HG03060 (cell line): ENCODE measurements around the gene PAK4.

ENCODE experiments used
- ATAC-seq: cut with Tn5 transposase; IDR thresholded peaks from one replicate; pipeline ENCODE4 v1.9.1; 2021; ENCODE audit warnings: low read depth, moderate number of reproducible peaks; ENCODE audit not compliant: unreplicated experiment

Gene PAK4

DNA sequence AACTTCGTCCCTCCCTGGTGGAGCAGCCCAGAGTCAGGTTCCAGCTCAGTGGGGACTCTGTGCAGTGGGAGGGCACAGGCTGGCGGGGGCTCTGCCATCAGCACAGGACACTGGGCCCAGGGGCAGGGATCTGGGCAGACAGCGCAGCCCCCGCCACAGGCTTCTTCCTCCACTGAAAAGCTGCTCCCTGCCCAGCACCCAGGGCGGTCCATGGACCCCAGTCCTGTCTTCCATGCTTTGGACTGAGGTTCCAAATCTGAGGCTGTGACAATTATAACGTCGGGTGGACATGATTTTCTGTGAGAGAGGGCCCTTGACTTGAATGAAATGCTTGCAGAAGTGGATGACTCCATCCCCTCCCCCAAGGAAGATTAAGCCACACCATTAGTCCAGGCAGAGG, 50.0 kb downstream of the PAK4 start:
- ATAC-seq: no peak

DNA sequence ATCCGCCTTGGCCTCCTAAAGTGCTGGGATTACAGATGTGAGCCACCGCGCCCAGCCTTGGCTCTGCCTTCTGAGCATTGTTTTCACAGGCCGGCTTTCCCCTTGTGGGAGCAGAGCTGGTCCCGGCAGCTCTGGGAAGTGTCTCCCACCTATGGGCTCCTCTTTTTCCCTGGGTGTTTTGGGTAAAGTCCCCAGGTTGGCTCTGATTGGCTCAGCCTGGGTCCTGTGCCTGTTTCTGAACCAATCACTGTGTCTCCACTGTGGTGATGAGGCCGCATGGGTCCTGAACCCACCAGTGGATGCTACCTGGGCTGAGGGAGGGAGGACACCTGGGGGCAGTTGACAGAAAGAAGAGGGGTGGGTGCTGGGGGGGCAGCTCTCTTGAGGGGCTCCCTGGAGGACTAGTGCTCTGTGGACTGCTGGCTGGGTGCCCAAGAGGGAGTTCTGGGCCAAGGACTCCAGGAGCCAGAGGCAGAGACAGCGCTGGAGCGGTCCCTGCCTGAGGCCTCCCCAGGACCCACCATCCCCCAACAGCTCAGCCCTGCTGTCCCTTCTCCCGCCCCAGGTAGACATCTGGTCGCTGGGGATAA, 51.6 kb downstream of the PAK4 start:
- ATAC-seq: no peak

DNA sequence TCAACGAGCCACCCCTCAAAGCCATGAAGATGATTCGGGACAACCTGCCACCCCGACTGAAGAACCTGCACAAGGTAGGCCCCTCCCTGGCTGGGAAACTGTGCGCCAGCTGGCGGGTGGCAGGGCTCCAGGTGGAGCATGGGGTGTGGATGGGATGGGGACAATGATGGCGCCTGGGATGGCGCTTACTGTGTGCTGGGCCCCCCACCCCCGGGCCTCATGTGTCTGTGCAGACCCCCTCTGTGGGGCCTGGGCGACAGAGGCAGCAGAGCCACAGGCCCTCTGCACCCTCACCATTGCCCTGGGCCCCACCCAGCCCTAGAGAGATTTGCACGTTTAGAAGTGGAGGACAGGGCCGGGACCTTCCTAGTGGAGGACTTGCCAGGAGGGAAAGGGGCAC, 52.1 kb downstream of the PAK4 start:
- ATAC-seq: no peak

DNA sequence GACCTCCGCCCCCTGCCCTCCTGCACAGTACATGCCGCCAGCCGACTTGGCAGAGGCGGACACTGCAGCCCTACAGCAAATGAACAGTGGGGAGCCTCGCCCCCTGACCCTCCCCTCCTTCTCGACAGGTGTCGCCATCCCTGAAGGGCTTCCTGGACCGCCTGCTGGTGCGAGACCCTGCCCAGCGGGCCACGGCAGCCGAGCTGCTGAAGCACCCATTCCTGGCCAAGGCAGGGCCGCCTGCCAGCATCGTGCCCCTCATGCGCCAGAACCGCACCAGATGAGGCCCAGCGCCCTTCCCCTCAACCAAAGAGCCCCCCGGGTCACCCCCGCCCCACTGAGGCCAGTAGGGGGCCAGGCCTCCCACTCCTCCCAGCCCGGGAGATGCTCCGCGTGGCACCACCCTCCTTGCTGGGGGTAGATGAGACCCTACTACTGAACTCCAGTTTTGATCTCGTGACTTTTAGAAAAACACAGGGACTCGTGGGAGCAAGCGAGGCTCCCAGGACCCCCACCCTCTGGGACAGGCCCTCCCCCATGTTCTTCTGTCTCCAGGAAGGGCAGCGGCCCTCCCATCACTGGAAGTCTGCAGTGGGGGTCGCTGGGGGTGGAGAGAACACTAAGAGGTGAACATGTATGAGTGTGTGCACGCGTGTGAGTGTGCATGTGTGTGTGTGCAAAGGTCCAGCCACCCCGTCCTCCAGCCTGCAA, 52.9 kb downstream of the PAK4 start:
- no peak for ATAC-seq

DNA sequence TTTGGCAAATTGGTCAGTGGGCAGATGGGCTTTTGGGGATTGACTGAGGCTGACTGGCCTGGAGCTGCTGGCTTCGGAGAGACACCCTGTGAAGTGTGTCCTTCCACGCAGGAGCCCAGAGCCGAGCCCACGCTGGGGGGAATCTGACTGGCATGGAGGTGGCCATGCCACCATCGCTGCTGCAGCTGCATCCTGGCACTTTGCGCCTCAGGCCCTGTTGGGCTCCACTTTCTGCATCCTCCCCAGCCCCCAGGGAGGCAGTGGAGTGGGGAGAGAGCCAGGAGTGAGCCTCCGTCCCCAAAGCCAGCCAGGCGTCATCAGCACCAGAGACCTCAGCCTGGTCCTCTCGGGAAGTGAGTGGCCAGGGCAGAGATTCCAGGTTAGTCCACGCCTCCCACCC, 54.2 kb downstream of the PAK4 start:
- ATAC-seq: no peak

DNA sequence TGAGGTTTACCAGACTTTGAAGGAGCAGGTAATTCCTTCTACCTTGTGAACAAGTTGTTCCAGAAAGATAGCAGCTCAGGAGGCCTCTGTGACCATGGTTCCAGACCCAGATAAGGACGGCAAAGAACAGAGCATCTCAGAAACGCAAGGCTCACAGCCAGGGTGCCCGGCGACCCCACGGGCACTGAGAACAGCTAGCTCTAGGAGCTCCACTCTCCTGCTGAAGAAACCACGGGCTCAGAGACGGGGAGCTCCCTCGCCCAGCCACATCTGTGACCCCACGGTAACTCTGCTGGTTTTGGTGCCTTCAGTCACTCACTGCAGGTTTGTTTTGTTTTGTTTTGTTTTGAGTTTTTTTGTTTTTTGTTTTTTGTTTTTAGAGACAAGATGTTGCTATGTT, 55.2 kb downstream of the PAK4 start:
- no peak for ATAC-seq

DNA sequence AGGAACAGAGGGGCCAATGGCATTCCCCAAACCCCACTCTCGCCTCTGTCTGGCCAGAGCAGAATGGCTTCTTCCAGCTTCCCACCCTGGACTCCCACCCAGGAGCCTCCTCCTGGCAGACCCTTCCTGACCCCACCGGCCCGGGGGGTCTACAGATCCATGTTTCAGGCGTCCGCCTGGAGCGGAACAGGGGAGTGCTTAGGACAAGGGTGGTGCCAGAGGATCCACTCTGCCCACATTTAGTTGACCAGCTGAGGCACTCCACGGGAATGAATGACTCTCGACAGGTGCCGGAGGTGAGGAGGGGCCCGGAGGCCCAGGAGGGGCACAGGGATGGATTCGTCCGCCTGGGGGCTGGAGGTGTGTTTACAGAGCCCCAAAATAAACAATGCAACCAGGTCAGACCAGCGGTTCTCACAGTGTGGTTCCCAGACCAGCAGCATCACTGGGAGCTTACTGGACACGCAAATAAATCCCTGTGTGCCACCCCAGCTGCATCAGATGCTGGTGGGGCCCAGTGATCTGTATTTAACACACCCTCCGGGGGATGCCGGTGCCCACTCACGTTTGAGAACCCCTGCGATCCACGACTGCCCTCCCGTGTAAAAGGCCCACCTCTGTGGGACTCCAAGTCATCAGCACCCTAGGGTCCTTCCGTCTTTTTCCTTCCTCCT, 56.1 kb downstream of the PAK4 start:
- no peak for ATAC-seq

DNA sequence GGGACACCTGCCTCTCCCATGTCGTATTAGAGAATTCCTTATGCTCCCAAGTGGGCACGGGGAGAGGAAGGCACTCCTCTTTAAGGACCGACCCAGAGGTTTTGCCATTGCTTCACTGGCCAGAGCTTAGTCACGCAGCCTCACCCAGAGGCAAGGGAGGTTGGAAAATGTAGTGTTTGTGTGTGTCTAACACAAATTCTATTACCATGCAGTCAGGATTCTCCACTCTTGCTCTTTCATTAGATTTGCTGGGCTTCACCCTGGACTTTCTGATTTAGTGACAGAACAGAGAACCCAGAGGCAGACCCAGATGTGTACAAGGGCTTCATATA, 56.6 kb downstream of the PAK4 start:
- ATAC-seq: no peak

DNA sequence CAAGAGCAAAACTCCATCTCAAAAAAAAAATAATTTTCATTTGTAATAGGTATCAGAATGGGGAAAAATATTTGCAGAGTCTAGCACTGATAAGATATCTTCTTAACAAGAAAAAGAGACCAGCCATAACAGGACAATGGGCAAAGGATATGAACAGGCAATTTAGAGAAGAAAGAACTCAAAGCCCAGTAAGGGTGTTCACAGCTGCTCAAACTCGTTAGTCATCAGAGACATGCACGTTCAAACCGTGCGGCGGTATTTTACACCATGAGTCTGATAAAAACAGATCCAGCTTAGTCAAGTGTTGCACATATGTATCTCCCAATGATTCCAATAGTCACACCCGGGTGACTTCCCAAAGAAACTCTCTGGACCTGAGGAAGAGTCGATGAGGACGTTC, 57.5 kb downstream of the PAK4 start:
- no peak for ATAC-seq

DNA sequence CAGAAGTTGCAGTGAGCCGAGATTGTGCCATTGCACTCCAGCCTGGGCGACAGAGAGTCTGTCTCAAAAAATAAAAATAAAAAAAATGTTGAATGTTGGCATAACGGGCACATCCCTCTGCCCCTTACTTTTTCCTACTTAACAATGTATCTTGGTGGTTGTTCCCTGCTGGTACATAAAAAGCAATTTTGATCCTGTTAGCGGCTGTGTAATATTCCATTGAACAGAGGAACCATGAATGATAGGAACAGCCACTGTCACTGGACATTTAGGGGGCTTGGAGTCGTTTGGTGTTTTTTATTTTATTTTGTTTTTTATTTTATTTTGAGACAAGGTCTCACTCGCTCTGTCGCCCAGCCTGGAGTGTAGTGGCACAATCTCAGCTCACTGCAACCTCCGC, 60.8 kb downstream of the PAK4 start:
- ATAC-seq: no peak

DNA sequence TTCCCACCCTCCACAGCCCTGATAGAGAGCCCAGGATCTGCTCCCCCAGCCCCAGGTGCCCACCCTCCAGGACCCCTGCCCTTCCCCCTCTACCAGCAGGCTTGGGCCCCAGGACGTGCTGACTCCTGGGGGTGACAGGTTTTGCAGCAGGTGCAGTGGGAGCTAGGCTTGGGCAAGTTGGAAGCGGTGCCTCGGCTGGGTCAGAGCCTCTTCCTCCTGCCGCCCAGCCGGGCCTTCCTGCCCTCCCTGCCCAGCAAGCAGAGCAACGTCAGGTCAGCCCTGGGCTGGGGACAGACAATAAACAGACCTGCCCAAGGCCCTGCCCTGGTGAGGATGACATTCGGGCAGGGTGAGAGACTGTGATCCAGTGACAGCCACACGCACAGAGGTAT, 62.0 kb downstream of the PAK4 start:
- ATAC-seq: no peak

DNA sequence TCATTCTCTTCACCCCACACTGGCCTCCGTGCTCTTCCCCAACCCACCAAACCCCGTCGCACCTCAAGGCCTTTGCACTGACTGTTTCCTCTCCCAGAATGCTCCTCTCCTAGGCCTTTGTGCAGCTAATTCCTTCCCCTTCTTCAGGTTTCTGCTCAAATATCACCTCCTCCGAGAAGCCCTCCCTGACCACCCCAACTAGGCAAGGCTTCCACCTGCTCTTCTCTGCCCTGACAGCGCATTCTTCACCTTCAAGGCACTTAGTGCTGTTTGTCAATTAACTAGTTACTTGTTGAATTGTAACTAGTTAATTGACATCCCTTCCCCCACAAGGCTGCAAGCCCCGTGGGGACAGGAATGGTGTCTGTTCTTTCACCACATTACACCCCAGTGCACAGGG, 63.4 kb downstream of the PAK4 start:
- no peak for ATAC-seq

DNA sequence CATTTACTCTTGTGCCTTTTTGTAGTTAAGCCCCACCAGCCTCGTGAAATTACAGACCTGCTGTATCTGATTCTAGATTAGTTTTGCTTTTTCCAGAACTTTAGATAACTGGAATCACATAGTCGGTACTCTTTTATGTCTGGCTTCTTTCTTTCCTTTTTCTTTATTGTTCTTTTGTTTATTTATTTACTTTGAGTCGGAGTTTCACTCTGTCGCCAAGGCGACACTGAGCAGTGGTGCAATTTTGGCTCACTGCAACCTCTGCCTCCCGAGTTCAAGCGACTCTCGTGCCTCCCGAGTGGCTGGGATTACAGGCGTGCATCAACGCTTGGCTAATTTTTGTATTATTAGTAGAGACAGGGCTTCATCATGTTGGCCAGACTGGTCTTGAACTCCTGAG, 65.2 kb downstream of the PAK4 start:
- ATAC-seq: no peak

DNA sequence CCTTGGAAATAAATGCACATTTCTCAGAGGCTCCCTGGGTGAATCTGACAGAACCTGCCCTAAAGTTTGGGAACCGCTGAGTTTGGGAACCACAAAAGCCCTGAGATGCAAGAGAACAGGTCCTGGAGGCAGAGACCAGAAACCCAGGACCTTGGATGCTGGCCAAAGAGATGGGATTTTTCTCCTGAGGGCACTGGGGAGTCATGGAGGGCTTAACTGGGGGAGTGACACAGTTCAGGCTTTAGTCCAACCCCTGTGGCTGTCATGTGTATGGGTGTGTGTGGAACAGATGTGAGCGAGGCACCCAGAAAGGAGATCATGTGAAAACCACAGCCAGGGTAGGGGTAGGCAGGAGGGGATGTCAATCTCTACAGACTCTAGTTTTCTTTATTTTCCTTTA, 67.3 kb downstream of the PAK4 start:
- no peak for ATAC-seq

DNA sequence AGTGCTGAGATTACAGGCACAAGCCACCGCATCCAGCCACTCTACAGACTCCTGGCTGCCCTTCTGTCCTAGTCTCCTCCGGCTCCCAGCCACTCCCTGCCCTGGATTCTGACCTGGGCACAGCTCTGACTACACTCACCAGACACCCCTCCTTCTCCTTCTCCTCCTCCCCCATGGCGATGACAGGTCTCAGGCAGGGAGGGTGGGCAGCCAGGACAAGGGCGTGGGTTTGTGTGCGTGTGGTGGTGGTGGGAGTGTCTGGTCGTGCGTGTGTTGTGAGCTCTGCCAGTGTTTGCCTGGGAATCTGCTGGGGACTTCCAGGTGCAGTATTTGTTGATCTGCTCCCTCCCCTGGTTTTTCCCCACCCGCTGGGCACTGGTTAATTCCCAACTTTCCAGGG, 68.2 kb downstream of the PAK4 start:
- no peak for ATAC-seq

DNA sequence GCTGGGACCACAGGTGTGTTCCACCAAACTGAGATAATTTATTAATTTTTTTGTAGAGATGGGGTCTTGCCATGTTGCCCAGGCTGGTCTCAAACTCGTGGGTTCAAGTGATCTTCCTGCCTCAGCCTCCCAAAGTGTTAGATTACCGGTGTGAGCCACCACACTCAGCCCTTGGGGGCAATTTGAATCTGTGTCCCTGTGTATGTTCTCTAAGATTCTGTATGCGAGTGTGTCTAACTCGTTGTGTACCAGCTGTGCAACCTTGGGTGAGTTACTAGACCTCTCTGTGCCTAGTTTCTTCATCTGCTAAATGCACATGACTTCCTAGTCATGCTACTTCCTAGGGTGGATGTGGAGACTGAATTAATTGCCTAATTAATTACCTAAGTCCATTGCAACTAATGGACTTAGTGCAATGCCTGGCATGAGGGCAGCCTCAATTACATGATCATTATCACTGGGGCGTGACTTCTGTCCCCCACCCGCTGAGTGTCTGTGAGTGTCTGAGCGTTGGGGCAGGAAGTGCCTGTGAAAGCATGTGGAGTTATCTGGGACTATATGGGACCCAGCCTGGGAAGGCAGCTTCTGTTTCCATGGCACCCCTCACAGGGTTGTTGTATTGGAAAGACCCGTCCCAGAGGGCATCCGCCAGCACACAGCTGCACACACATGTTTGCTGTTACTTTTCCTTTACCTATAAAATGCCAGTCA, 69.4 kb downstream of the PAK4 start:
- ATAC-seq: no peak

DNA sequence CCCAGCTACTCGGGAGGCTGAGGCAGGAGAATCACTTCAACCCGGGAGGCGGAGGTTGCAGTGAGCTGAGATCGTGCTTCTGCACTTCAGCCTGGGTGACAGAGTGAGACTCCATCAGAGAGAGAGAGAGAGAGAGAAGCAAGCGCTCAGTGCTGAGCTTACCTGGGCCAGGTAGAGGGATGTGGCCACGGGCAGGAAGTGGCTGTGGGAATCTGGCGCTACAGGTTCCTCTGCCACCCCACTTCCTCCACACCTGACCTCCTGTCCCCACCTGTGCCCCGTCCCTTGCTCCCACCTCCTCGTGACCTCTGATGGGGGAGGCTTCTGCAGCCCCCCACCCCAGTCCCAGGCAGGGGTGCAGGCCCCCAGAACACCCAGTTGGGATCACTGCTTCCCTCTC, 70.2 kb downstream of the PAK4 start:
- ATAC-seq: no peak

DNA sequence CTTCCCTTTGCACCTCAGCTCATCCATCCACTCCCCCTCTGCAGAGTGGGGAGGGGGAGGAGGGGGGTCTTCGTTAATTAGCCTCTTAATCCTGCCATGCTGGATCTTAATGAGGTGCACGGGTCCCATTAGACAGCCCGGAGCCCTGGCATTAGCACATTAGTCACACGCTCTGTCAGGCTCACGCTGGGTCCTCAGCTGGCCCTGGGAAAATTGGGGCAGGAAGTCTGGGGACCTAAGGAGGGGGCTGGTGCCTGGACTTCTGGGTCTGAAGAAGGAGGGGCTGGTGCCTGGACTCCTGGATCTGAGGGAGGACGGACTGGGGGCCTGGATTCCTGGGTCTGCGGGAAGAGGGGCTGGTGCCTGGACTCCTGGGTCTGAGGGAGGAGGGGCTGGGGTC, 70.7 kb downstream of the PAK4 start:
- ATAC-seq: no peak

DNA sequence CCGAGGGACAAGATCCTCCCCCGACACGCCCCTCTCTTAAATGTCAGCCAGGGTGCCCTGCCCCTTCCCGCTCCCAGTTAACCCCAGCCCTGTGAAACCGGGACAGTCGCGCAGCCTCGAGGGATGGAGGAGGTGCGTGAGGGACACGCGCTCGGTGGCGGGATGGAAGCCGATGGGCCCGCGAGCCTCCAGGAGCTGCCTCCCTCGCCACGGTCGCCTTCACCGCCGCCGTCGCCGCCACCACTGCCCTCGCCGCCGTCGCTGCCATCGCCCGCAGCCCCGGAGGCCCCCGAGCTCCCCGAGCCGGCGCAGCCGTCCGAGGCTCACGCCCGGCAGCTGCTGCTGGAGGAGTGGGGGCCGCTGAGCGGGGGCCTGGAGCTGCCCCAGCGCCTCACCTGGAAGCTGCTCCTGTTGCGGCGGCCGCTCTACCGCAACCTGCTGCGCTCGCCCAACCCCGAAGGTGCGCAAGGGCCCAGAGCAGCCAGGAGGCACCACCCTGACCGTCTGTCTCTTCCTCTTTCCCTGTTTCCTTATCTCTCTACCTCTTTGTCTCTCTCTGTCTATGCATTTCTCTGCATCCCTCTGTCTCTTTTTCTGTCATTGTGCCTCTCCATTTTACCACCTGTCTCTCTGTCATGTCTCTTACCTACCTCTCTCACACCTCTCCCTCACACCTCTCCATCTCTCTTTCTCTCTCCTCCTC, 71.4 kb downstream of the PAK4 start, which contains the start of gene NCCRP1:
TSS of gene NCCRP1 (plus strand) at position 105 of the 703 bp plus-strand sequence. CDS start at position 124, 19 bp downstream.
- ATAC-seq: no peak

DNA sequence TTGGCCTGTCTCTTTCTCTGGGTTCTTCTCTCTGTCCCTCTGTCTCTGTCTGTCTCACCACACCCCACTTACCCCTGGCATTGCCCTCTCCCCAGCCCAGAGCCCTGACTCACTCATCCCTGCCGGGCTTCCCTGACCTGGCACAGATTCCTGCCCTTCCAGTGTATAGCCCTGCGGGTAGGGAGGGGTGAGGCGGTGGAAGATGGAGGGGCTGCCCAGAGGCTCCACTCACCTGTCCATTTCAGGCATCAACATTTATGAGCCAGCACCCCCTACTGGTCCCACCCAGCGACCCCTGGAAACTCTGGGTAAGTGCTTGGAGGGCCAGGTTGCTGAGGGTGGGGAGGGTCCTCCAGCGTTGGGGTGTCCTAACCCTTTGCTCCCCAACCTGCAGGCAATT, 72.2 kb downstream of the PAK4 start:
- ATAC-seq: no peak

DNA sequence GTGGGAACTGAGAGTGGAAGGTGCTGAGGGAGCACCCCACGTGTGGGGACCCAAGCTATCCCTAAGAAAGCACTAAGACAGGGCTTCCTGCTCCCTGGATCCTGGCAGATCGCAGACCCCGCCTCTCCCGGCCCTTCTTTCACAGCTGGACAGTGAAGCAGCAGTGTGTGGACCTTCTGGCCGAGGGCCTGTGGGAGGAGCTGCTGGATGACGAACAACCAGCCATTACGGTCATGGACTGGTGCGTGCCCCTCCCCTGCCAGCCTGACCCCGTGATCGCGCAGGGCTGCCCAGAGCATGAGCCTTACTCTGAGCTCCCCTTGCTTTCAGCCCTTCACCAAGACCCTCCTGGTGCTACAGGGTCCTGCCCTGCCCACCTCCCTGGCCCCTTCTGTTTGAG, 73.4 kb downstream of the PAK4 start:
- ATAC-seq: no peak
